ENCODE results near the gene TDRD5.

TDRD5 gene

GRCh38 chr1:179591592-179592580, at the start of gene TDRD5:
TDRD5 (plus strand) TSS chr1:179591832; CDS start chr1:179592616, 784 bp downstream.
- H3K27ac ChIP-seq: peak within 1 kb of the TSS; percentile 19; the same call in 1 of the 2 replicates

GRCh38 chr1:179545321-179545720, 46.3 kb upstream of the TDRD5 start:
- TF ChIP-seq ZFX (IDR thresholded peaks at IDR 0.05; ENCODE audit: borderline replicate concordance) (no peak), CTCF (IDR thresholded peaks at IDR 0.05) (no peak)
- no peak overlapping the region for H3K27ac ChIP-seq

More at GRCh38 chr1:179591592-179592580, at the start of gene TDRD5:
- no peak for TF ChIP-seq ZFX (IDR thresholded peaks at IDR 0.05; ENCODE audit: borderline replicate concordance)
- TF ChIP-seq CTCF (IDR thresholded peaks at IDR 0.05): peak; percentile 43

- no peak for TF ChIP-seq ZFX (IDR thresholded peaks at IDR 0.05; ENCODE audit: borderline replicate concordance)
- TF ChIP-seq CTCF (IDR thresholded peaks at IDR 0.05): no peak
- H3K27ac ChIP-seq: no peak overlapping the region
Measured at GRCh38 chr1:179547021-179547535, 44.6 kb upstream of the TDRD5 start.

- no peak overlapping the region for H3K27ac ChIP-seq
- TF ChIP-seq ZFX (IDR thresholded peaks at IDR 0.05; ENCODE audit: borderline replicate concordance) (no peak), CTCF (IDR thresholded peaks at IDR 0.05) (no peak)
Measured at GRCh38 chr1:179548666-179549367, 42.8 kb upstream of the TDRD5 start.

- TF ChIP-seq CTCF (IDR thresholded peaks at IDR 0.05) (no peak), ZFX (IDR thresholded peaks at IDR 0.05; ENCODE audit: borderline replicate concordance) (no peak)
Measured at GRCh38 chr1:179549368-179549700, 42.3 kb upstream of the TDRD5 start.

GRCh38 chr1:179550746-179551682, 40.6 kb upstream of the TDRD5 start:
- H3K27ac ChIP-seq: no peak overlapping the region

More at GRCh38 chr1:179549368-179549700, 42.3 kb upstream of the TDRD5 start:
- H3K27ac ChIP-seq: no peak overlapping the region

More at GRCh38 chr1:179550746-179551682, 40.6 kb upstream of the TDRD5 start:
- TF ChIP-seq ZFX (IDR thresholded peaks at IDR 0.05; ENCODE audit: borderline replicate concordance) (no peak), CTCF (IDR thresholded peaks at IDR 0.05) (no peak)

Data from 22Rv1 (cell line).